Smooth muscle cell (in vitro differentiated cells): ENCODE measurements around the gene MRPL23. TPM values are rescaled to one million over a fixed set of nuclear protein-coding genes. Genes with fewer than 3 reads are reported as not detected.

Experiments used
- DNase-seq: peaks from one replicate; lab custom pipeline; 2025; ENCODE audit not compliant: unreplicated experiment; lab: John Stamatoyannopoulos, UW
- H2AFZ ChIP-seq: fragments of 200-600 bp; sonication (generic); 2 replicates; pipeline ENCODE4 v1.6.0; 2016; ENCODE audit warnings: antibody characterized with exemption, low read depth, mild to moderate bottlenecking
- H3F3A ChIP-seq: fragments of 200-600 bp; sonication (generic); 2 replicates; pipeline ENCODE4 v1.6.0; 2017; ENCODE audit warnings: antibody characterized with exemption, low read depth
- H3K27ac ChIP-seq: fragments of 200-600 bp; sonication (generic); 2 replicates; pipeline ENCODE4 v1.5.1; 2016; ENCODE audit warnings: low read depth, mild to moderate bottlenecking
- H3K27me3 ChIP-seq: fragments of 200-600 bp; sonication (generic); 2 replicates; pipeline ENCODE4 v1.6.1; 2016; ENCODE audit warnings: low read depth, mild to moderate bottlenecking
- H3K36me3 ChIP-seq: fragments of 200-600 bp; sonication (generic); 2 replicates; pipeline ENCODE4 v1.5.1; 2016; ENCODE audit warnings: low read depth
- H3K4me1 ChIP-seq: fragments of 200-600 bp; sonication (generic); 2 replicates; pipeline ENCODE4 v1.5.1; 2016; ENCODE audit warnings: low read depth
- H3K4me2 ChIP-seq: fragments of 200-600 bp; sonication (generic); 2 replicates; pipeline ENCODE4 v1.6.0; 2016; ENCODE audit warnings: mild to moderate bottlenecking
- H3K4me3 ChIP-seq: fragments of 200-600 bp; sonication (generic); 2 replicates; pipeline ENCODE4 v1.5.1; 2016; ENCODE audit warnings: mild to moderate bottlenecking
- H3K79me2 ChIP-seq: fragments of 200-600 bp; sonication (generic); 2 replicates; pipeline ENCODE4 v1.6.0; 2016; ENCODE audit warnings: low read depth, mild to moderate bottlenecking
- H3K9ac ChIP-seq: fragments of 200-600 bp; sonication (generic); 2 replicates; pipeline ENCODE4 v1.6.0; 2016; ENCODE audit warnings: low read depth
- H3K9me3 ChIP-seq: fragments of 200-600 bp; sonication (generic); replicated peaks from 2 replicates; pipeline ENCODE4 v1.5.1; 2016; ENCODE audit warnings: low read depth
- H4K20me1 ChIP-seq: fragments of 200-600 bp; sonication (generic); 2 replicates; pipeline ENCODE4 v1.6.0; 2016; ENCODE audit warnings: low read depth
- CTCF ChIP-seq: fragments of 200-600 bp; sonication (generic); IDR thresholded peaks from 2 replicates; pipeline ENCODE4 v1.5.1; 2017; ENCODE audit warnings: borderline replicate concordance, mild to moderate bottlenecking, antibody characterized with exemption; ENCODE audit not compliant: insufficient read depth, poor library complexity, severe bottlenecking
- WGBS: methylation state at CpG from one replicate; pipeline ENCODE4 v1.1.7; 2016; ENCODE audit warnings: low lambda C conversion rate; 5-methylcytosine and 5-hydroxymethylcytosine counted together
- polyA plus RNA-seq: library from polyadenylated mRNA; unstranded; fragments of >200 nt; fragmentation: Nextera tagmentation; extraction: Ambion mirVana; gene quantifications from 2 replicates; pipeline ENCODE4 v1.2.1, GENCODE V29; 2016
- total RNA-seq: library from RNA; depleted of rRNA; stranded (reverse); fragments of >200 nt; gene quantifications from 2 replicates; pipeline ENCODE4 v1.2.3, GENCODE V29; 2014

The MRPL23 gene
- total and polyA plus RNA-seq, 2 experiments from 2014 or later, result 38.8 to 51.6 TPM

DNA sequence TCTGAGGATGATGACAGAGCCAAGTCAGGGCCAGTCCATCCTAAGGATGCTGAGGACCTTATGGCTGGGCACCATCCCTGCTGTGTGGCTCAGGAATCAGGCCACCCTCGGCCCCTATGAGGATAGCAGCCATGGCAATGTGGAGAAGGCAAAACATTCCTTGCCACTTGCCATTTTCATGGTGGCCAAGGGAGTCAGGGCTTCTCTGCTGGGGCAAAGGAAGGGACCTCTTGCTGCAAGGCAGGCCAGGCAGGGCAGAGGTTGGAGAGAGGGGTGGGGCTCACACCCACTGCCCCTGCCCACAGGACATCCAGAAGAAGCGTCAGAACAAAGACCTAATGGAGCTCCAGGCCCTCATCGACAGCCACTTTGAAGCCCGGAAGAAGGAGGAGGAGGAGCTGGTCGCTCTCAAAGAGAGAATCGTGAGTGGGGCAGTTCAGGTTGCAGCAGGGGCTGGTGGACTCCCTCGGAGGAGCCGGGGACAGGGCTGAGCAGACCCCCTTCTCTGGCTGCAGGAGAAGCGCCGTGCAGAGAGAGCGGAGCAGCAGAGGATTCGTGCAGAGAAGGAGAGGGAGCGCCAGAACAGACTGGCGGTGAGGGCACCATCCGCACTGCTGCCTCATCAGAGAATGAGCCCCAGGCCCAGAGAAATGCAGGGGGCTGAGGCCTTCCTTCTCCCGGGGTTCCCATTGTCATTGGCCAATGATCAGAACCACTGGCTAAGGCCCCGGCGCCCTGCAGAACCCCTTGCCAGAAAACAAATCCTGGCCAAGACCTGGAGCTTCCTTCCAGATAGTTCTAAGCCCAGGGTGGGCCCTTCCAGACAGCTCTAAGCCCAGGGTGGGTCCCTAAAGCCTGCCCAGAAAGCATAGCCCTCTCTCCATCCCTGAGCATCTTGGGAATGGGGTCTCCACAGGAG lies 13.5 kb upstream of the MRPL23 start:
- H3K4me1 ChIP-seq, result no peaks in the 10 kb centered on the region
- 95% methylated on average over 18 of the region's 18 CpGs for WGBS
- no peak overlapping the region for H3K4me3 ChIP-seq
- no peaks in the 10 kb centered on the region for H3K9me3 ChIP-seq
- H3K9ac ChIP-seq, result no peak overlapping the region
- no peaks in the 10 kb centered on the region for H4K20me1 ChIP-seq
- no peak overlapping the region for H3K27ac ChIP-seq
- no peak for DNase-seq
- H3K36me3 ChIP-seq, result no peaks in the 10 kb centered on the region
- H3K79me2 ChIP-seq, result no peaks in the 10 kb centered on the region
- no peak for TF ChIP-seq CTCF
- H3K27me3 ChIP-seq, result no peaks in the 10 kb centered on the region
- H3K4me2 ChIP-seq, result no peak overlapping the region
- no peaks in the 10 kb centered on the region for H3F3A ChIP-seq
- H2AFZ ChIP-seq, result no peak overlapping the region

GRCh38 chr11:1934335-1935155 lies 12.6 kb upstream of the MRPL23 start:
- H3K4me2 ChIP-seq, result no peak overlapping the region
- no peak for TF ChIP-seq CTCF
- H3K79me2 ChIP-seq, result no peaks in the 10 kb centered on the region
- H3K27ac ChIP-seq, result no peak overlapping the region
- H3K9ac ChIP-seq, result no peak overlapping the region
- no peaks in the 10 kb centered on the region for H3K27me3 ChIP-seq
- H3K9me3 ChIP-seq, result no peaks in the 10 kb centered on the region
- H4K20me1 ChIP-seq, result no peaks in the 10 kb centered on the region
- no peak overlapping the region for H2AFZ ChIP-seq
- no peaks in the 10 kb centered on the region for H3K36me3 ChIP-seq
- 88% methylated on average over 24 of the region's 24 CpGs for WGBS
- no peaks in the 10 kb centered on the region for H3F3A ChIP-seq
- H3K4me1 ChIP-seq, result no peaks in the 10 kb centered on the region
- no peak for DNase-seq
- no peak overlapping the region for H3K4me3 ChIP-seq

DNA sequence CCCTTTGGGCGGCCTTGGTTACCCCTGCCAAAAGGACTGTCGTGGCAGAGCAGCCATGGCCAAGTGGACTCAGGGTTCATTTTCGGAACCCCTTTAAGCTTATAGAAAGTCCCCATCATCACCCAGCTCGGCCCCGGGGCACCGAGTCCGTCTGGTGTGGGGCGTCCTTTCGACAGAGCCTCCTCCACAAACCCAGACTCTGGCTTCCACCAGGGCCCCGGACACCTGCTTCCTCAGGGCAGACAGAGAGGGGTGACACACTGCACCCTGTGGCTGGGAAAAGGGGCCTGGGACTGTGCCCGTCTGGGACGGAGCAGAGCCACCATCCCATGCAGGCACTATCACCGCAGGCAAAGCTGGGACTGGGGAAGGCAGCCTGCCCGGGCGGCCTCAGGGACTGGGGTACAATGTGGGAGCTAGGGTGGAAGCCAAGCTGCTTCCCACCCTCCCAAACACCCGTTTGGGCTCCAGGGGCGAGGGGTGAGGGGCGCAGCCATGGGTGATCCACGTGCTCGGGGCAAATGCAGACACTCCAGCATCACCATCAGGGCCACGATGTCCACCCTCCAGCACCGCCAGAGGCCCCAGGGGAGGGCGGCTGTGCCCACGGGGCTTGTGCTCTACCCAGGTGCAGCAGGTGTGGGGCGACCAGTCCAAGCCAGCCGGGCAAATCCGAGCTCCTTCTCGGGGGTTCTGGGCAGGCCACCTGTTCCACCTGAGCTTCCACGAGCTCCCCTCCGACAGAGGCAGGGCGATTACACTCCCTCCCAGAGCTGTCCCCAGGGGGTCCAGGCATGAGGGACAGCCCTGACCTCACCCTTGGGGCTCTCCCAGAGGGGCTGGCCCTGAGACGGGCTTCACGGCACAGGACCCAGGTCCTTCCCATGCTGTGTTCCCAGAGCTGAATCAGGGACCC lies 11.7 kb upstream of the MRPL23 start:
- no peak for TF ChIP-seq CTCF
- Histone ChIP-seq H3K36me3 (no peaks in the 10 kb centered on the region), H3K27ac (no peak overlapping the region), H3K4me1 (no peaks in the 10 kb centered on the region), H2AFZ (no peak overlapping the region), H4K20me1 (no peaks in the 10 kb centered on the region), H3K79me2 (no peaks in the 10 kb centered on the region), H3F3A (no peaks in the 10 kb centered on the region), H3K27me3 (no peaks in the 10 kb centered on the region), H3K9me3 (no peaks in the 10 kb centered on the region), H3K9ac (no peak overlapping the region), H3K4me2 (no peak overlapping the region), H3K4me3 (no peak overlapping the region)
- 96% methylated on average over 28 of the region's 33 CpGs for WGBS
- DNase-seq, result no peak
